Activated CD4-positive, CD25-positive, alpha-beta regulatory T cell treated with anti-CD3 and anti-CD28 coated beads, Interleukin-2, amount 50 U/mL, for 72 hours (primary cell): Measurements from ENCODE around the gene TBXA2R.

ENCODE experiments used
- DNase-seq: peaks from one replicate; pipeline ENCODE4 v3.0.0; 2021

TBXA2R gene

GRCh38 chr19:3550947-3551791, 55.5 kb downstream of the TBXA2R start:
- DNase-seq = no peak

- no peak for DNase-seq
Observed at GRCh38 chr19:3549816-3550215, 56.9 kb downstream of the TBXA2R start.

- no peak for DNase-seq
Observed at GRCh38 chr19:3548606-3549005, 58.1 kb downstream of the TBXA2R start.

- DNase-seq = no peak
Observed at GRCh38 chr19:3547767-3548282, 58.9 kb downstream of the TBXA2R start.

- DNase-seq = no peak
Observed at GRCh38 chr19:3547301-3547731, 59.4 kb downstream of the TBXA2R start.

- no peak for DNase-seq
Observed at GRCh38 chr19:3546119-3546518, 60.6 kb downstream of the TBXA2R start.

- no peak for DNase-seq
Observed at GRCh38 chr19:3545669-3546034, 61.0 kb downstream of the TBXA2R start.

- DNase-seq = peak; percentile 94
Observed at GRCh38 chr19:3544742-3545668, 61.7 kb downstream of the TBXA2R start.
